Vagina (tissue), 2 donors: Measurements from ENCODE around the gene SLC12A7. TPM values are rescaled to one million over a fixed set of nuclear protein-coding genes. Genes with fewer than 3 reads are reported as not detected.

Experiments
- DNase-seq, 2 donors: peaks; one replicate each; pipeline ENCODE4 v3.0.0-alpha.2; 2017; ENCODE audit errors: extremely low spot score in 2 of 2
- H3K27ac ChIP-seq: fragments of 200-600 bp; sonication (generic); one replicate; pipeline ENCODE4 v1.5.1; 2019
- H3K27me3 ChIP-seq: fragments of 200-600 bp; sonication (generic); one replicate; pipeline ENCODE4 v1.5.1; 2019
- H3K36me3 ChIP-seq, 2 donors: fragments of 200-600 bp; sonication (generic); one replicate each; pipeline ENCODE4 v1.5.1; 2017 to 2019
- H3K4me1 ChIP-seq: fragments of 200-600 bp; sonication (generic); one replicate; pipeline ENCODE4 v1.5.1; 2019
- H3K4me3 ChIP-seq, 2 donors: fragments of 200-600 bp; sonication (generic); 1 replicate in 1 of 2; 2 replicates in 1 of 2; pipeline ENCODE4 v1.5.1; 2016 to 2019
- H3K9me3 ChIP-seq: fragments of 200-600 bp; sonication (generic); one replicate; pipeline ENCODE4 v1.5.1; 2019
- CTCF ChIP-seq, 3 experiments: fragments of 450-650 bp in 2 of 3; fragments of 200-600 bp in 1 of 3; sonication (generic) in 1 of 3; IDR thresholded peaks; one replicate each; pipeline ENCODE4 v1.5.1; 2017 to 2019; ENCODE audit warnings: antibody characterized with exemption in 3 of 3, mild to moderate bottlenecking in 2 of 3, moderate library complexity in 2 of 3
- POLR2A ChIP-seq, 2 donors: fragments of 450-650 bp; IDR thresholded peaks; one replicate each; pipeline ENCODE4 v1.6.1; 2017; ENCODE audit warnings: antibody characterized with exemption in 2 of 2, mild to moderate bottlenecking in 2 of 2, moderate library complexity in 2 of 2
- POLR2AphosphoS5 ChIP-seq, 2 donors: sonication (generic); formaldehyde crosslinking; IDR thresholded peaks; one replicate each; pipeline ENCODE4 v1.9.0; 2017; ENCODE audit warnings: antibody characterized with exemption in 2 of 2, mild to moderate bottlenecking in 2 of 2, low read depth in 1 of 2; ENCODE audit not compliant: insufficient read depth in 1 of 2
- intact Hi-C: fragments of 100-400 bp; cut with DNase I; formaldehyde crosslinking; loops from one replicate; pipeline ENCODE4 v1.15.1; 2023
- total RNA-seq: library from RNA; depleted of rRNA; stranded (reverse); fragments of >200 nt; gene quantifications from one replicate; pipeline ENCODE4 v1.2.3, GENCODE V29; 2016

Gene SLC12A7
- total RNA-seq, 1 donor from 2014 or later, result 21.6 TPM

- no peak for DNase-seq
- Histone ChIP-seq H3K27ac (no peak overlapping the region), H3K4me1 (peaks cover 37% of the 10 kb centered on the region), H3K9me3 (no peaks in the 10 kb centered on the region), H3K4me3 (no peak overlapping the region), H3K27me3 (peaks cover 7% of the 10 kb centered on the region), H3K36me3 (no peaks in the 10 kb centered on the region)
- TF ChIP-seq CTCF (IDR thresholded peaks at IDR 0.05), result no peak
- no peak for TF ChIP-seq POLR2AphosphoS5 (IDR thresholded peaks at IDR 0.05; ENCODE audit: insufficient read depth in 1 of 2, low read depth in 1 of 2)
- TF ChIP-seq POLR2A (IDR thresholded peaks at IDR 0.05), result no peak
- intact Hi-C loops, result no loop called here
These were observed 105.2 kb downstream of the SLC12A7 start for GRCh38 chr5:1006656-1007071.

GRCh38 chr5:1005904-1006655 lies 105.8 kb downstream of the SLC12A7 start:
- Histone ChIP-seq H3K36me3 (no peaks in the 10 kb centered on the region), H3K27me3 (peaks cover 7% of the 10 kb centered on the region), H3K4me3 (no peak overlapping the region), H3K9me3 (no peaks in the 10 kb centered on the region), H3K27ac (no peak overlapping the region), H3K4me1 (peaks cover 37% of the 10 kb centered on the region)
- TF ChIP-seq CTCF (IDR thresholded peaks at IDR 0.05) (no peak), POLR2A (IDR thresholded peaks at IDR 0.05) (no peak), POLR2AphosphoS5 (IDR thresholded peaks at IDR 0.05; ENCODE audit: insufficient read depth in 1 of 2, low read depth in 1 of 2) (no peak)
- intact Hi-C loops, result no loop called here
- no peak for DNase-seq

GRCh38 chr5:1005249-1005851 lies 106.5 kb downstream of the SLC12A7 start:
- Histone ChIP-seq H3K9me3 (no peaks in the 10 kb centered on the region), H3K36me3 (no peaks in the 10 kb centered on the region), H3K4me1 (peaks cover 36% of the 10 kb centered on the region), H3K27me3 (peaks cover 7% of the 10 kb centered on the region), H3K4me3 (peak overlapping the region; percentile 41 to 70), H3K27ac (peak overlapping the region; percentile 42)
- no peak for TF ChIP-seq POLR2A (IDR thresholded peaks at IDR 0.05)
- TF ChIP-seq CTCF (IDR thresholded peaks at IDR 0.05), result no peak
- TF ChIP-seq POLR2AphosphoS5 (IDR thresholded peaks at IDR 0.05; ENCODE audit: insufficient read depth in 1 of 2, low read depth in 1 of 2), result no peak
- intact Hi-C loops, result no loop called here
- no peak for DNase-seq

- Histone ChIP-seq H3K9me3 (no peaks in the 10 kb centered on the region), H3K36me3 (no peaks in the 10 kb centered on the region), H3K27ac (peak overlapping the region; percentile 42), H3K4me3 (peak overlapping the region; percentile 41 to 70), H3K4me1 (peaks cover 30% of the 10 kb centered on the region), H3K27me3 (peaks cover 7% of the 10 kb centered on the region)
- intact Hi-C loops, result no loop called here
- no peak for DNase-seq
- TF ChIP-seq POLR2AphosphoS5 (IDR thresholded peaks at IDR 0.05; ENCODE audit: insufficient read depth in 1 of 2, low read depth in 1 of 2), result peak in 1 of 2 donors; percentile 51
- no peak for TF ChIP-seq POLR2A (IDR thresholded peaks at IDR 0.05)
- TF ChIP-seq CTCF (IDR thresholded peaks at IDR 0.05), result peak in 1 of 3 experiments; percentile 55
These were observed 107.2 kb downstream of the SLC12A7 start for GRCh38 chr5:1004461-1005248.
